GM19099 (cell line): Measurements from ENCODE around the gene TMEM205.

ENCODE experiments used
- POLR2A ChIP-seq: IDR thresholded peaks from 3 replicates; pipeline ENCODE4 v1.6.1; 2011; ENCODE audit warnings: low read depth; ENCODE audit not compliant: insufficient read length; ENCODE audit errors: extremely low read depth

Gene TMEM205

DNA sequence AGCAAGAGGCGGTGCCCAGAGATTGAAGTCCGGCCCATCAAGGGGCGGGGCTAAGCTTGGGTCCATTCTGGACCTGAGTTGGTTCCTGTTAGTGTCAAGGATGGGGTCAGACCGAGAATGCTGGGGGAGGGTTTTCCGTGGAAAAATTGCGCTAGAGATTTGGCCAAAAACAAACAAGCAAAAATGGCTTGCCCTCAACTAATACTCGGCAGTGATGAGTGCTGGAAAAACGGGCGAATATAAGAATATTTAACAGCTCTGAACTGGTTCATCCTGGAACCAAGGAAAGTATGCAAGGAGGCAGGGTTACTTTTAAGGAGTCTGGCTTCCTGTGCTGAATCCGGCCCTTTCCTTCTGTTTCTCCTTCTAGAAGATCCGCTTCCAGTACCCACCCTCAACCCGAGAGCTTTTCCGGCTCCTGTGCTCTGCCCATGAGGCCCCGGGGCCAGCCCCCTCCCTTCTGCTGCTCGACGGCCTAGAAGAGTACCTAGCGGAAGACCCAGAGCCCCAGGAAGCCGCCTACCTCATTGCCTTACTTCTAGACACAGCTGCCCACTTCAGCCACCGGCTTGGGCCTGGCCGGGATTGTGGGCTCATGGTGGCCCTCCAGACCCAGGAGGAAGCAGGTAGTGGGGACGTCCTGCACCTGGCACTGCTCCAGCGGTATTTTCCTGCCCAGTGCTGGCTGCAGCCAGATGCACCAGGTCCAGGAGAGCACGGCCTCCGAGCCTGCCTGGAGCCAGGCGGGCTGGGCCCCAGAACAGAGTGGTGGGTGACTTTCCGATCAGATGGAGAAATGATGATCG, 29.3 kb upstream of the TMEM205 start:
- peak; percentile 63 for TF ChIP-seq POLR2A

DNA sequence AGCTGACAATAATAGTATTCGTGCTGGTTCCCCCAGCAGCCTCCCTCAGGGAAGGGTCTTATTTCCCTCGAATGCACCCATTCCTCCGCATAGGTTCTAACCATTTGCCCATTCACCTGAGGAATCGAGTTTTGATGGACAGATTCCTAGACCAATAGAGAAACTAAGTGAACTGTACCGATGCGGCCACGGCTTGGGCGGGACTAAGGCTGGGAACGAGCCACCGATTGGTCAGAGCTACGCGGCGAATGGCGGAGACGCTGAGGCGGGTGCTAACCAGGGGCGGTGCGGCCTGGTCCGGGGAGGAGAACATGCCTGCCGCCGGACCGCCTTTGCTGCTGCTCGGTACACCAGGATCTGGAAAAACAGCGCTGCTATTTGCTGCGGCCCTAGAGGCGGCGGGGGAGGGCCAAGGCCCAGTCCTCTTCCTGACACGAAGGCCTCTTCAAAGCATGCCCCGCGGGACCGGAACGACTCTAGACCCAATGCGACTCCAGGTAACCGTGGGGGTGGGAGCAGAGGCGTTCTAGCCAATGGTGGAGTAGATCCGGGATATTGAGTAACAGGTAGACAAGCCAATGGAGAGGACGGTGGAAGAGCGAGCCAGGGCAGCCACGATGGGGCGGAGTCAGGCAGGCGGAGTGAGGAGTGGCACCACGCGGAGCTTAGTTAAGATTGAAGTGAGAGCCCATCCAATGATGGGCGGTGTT, 28.5 kb upstream of the TMEM205 start, which contains the start of gene SWSAP1:
Gene SWSAP1 (plus strand): TSS at position 234 of the 710 bp plus-strand sequence. CDS start 15 bp downstream, at position 249.
- TF ChIP-seq POLR2A, result peak; percentile 84

DNA sequence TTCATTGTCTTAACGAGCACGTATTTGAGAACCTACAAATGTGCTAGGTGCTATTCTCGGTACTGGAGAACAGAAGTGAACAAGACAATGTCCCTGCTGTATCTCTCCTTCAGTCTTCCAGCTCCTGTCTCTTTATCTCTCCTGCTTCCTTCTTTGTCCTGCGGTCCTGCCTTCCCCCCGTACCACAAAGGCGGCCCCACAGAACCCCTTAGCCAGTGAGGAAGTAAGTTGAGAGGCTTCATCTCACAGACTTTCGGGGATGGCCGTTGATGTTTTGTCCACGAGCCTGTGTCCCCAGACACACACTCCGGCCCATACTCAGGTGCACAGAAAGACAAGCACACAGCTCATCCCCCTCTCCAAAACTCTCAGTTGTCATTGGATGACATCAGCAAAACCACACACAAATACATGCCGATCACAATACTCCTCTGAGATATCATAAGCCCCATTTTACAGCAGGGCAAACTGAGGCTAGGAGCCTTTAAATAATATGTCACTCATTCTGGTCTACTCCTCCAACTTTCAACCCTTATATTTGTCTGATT, 27.9 kb upstream of the TMEM205 start:
- TF ChIP-seq POLR2A, result no peak

DNA sequence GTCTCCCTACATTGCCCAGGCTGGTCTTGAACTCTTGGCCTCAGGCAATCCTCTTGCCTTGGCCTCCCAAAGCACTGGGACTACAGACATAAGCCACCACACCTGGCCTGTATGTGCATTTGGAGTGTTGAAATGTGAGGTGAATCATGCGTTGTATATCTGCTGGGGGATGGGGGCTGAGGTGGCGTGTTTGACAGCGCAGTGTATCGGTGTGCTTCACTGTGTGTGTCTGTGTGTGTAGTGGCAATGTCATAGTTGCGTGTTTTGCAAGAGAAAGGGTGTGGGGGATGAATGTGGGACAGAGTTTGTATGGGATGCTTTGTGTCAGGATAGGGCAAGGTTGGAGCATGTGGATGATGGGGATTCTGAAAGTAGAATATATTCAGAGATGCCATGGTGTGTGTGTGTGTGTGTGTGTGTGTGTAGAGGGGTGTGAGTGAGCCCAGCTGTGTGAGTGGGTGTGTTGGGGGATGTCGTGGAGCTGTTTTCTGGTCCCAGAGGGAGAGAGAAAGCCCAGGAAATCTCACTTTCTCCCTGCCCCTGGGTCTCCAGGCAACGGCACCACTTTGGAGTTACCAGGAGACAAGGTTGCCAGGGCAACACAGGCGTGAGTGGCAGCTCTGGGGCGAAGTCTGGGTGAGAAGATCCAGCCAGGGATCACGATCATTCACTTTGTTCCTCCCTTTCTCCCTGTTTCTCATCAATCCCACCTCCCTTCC, 27.3 kb upstream of the TMEM205 start:
- TF ChIP-seq POLR2A, result no peak

DNA sequence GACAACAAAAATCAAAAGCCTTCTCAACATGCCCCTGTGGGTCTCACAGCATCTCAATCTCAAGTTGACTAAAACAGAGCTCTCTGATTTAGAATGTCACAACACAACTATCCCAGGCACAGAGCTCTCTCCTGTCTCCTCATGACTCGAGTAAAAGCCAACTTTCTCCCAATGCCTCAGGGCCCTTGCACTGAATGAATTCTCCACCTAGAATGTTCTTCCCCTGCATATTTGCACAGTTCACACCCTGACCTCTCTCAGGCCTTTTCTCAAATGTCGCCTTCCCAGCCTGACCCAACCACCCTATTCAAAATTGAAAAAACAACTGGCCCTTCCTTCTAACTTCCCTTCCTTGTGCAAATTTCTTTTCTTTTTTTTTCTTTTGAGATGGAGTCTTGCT, 24.7 kb upstream of the TMEM205 start:
- TF ChIP-seq POLR2A, result no peak

DNA sequence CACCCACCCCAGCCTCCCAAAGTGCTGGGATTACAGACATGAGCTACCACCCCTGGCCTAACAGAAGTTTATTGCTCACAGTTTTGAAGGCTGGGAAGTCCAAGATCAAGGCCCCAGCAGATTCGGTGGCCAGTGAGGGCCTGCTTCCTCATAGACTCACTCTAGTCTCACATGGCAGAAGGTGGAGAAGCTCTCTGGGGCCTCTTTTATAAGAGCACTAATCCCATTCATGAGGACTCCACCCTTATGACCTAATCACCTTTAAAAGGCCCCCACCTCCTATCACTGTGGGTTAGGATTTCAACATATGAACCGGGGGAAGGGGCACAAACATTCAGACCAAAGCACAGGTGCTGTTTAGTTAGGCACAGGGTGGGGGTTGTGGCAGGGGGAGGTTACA, 21.5 kb upstream of the TMEM205 start:
- TF ChIP-seq POLR2A, result no peak

DNA sequence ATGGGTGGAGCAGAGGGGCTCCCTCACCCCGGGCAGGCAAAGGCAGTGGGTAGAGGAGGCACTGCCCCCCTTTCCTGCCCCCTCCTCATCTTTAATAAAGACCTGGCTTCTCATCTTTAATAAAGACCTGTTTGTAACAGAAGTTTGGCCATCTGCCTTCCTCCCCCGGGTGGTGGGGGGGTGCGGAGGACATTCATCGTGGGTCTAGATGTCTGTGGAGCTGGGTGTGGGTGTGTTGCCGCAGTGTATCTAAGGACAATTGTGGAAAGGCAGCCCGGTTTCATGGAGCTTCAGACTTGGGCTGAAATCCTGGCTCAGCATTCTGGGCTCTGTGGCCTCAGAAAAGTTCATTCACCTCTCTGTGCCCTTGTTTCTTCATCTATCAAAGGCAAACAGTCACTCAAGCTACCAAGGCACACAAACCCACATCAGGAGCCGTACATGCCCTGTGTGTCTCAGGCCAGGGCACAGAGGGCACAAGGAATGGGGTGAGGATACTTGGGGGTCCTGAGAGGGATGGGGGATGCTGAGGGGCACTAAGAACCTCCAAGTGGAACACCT, 19.6 kb upstream of the TMEM205 start:
- TF ChIP-seq POLR2A, result no peak

DNA sequence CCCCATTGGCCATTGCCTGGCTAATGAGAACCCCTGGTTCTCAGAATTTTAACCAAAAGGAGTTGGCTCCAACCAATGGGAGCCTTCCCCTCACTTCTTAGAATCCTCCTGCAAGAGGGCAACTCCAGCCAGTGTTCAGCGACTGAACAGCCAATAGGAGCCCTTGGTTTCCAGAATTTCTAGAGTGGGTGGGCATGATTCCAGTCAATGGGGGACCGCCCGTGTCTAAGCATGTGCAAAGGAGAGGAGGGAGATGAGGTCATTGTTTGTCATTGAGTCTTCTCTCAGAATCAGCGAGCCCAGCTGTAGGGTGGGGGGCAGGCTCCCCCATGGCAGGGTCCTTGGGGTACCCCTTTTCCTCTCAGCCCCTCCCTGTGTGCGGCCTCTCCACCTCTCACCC, 18.9 kb upstream of the TMEM205 start:
- TF ChIP-seq POLR2A, result no peak

DNA sequence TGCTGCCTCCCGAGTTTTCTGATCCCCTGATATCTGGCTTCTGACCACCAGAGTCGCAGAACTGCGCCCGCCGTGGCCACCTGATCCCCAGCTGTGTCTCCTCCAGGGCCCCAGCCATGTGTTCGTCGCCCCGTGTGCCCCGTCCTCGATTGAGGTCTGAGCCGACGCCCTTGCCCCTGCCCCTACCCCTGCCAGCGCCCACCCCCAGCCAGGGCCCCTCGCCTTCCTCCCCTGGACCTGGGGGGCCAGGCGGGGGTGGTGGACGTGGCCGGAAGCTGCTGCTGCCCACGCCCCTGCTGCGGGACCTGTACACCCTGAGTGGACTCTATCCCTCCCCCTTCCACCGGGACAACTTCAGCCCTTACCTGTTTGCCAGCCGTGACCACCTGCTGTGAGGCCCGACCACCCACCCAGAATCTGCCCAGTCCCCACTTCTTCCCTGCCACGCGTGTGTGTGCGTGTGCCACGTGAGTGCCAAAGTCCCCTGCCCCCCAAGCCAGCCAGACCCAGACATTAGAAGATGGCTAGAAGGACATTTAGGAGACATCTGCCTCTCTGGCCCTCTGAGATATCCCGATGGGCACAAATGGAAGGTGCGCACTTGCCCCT, 18.3 kb upstream of the TMEM205 start:
- no peak for TF ChIP-seq POLR2A

DNA sequence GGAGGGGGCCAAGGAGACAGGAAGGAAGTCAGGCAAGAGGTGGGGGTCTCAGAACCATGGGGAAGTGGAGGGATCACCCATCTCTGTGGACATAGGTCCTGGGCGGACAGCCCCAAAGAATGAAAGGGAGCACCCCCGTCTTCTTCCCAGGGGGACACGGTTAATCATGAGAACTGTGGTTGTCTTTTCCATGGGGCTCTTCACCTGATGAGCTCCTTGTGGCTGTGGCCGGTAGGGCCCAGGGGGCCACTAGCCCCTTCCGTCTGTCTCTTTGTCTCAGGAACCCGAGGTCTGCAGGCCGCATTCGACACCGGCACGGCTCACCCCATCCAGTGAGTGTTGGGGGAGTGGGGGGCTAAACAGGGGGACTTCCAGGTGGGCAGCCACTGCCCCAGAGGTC, 17.8 kb upstream of the TMEM205 start:
- TF ChIP-seq POLR2A, result no peak

DNA sequence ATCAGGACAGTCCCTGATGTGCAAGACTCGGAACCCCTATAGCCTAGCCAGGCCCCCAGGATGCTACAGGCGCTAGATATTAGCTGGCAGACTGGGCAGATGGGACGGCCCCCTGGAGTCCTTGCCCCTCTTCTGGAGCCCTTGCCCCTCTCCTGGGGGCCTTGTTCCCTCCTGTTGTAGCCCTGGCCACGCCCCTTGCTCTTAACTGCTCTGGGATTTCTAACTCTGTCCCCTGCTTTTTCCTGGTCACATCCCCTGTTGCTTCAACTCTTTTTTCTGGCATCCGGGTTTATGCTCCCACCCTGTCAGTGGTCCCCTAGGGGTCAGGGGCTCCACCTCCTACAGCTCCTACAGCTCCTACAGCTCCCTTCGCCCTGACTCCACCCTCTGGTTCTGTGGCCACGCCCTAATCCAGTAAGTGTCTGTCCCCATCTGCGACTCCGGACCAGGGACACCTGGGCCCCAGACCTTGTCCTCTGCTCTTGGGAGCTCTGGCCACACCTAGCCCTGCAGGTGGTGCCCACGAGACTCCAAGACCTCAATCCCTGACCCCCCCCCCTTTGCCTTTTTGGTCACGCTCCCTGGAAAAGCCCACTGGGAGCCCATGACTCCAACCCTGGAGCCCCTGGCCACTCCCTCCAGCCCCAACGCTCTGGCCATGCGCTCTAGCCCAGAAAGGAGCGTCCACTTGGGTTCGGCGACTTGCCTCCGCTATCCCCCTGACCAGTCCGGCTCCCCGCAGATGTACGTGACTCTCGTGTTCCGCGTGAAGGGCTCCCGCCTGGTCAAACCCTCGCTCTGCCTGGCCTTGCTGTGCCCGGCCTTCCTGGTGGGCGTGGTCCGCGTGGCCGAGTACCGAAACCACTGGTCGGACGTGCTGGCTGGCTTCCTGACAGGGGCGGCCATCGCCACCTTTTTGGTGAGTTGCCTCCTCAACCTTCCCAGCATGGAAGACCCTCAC, 16.0 kb upstream of the TMEM205 start:
- TF ChIP-seq POLR2A, result no peak

DNA sequence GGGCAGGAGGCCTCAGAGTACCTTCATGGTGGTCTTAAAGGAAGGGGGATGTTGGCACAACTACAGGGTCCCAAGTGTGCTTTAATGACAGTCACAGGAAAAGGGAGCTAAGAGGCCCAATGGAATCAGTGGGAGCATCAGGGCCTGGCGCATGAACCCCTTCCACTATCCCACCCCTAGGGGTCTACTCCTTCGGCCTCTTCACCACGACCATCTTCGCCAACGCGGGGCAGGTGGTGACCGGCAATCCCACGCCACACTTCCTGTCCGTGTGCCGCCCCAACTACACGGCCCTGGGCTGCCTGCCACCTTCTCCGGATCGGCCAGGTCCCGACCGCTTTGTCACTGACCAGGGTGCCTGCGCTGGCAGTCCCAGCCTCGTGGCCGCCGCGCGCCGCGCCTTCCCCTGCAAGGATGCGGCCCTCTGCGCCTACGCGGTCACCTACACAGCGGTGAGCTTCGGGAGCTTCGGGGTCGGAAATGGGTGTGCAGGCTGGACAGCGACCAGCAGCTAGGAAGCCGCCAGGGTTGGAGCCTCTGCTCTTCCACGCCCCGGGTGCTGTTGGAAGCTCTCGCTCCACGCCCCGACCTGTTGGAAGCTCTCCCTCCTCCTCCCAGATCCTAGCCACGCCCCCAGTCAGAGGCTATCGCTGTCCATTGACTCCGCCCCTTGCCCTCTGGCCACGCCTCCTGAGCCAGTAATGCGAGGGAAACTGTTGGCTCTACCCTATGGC, 15.1 kb upstream of the TMEM205 start:
- no peak for TF ChIP-seq POLR2A

DNA sequence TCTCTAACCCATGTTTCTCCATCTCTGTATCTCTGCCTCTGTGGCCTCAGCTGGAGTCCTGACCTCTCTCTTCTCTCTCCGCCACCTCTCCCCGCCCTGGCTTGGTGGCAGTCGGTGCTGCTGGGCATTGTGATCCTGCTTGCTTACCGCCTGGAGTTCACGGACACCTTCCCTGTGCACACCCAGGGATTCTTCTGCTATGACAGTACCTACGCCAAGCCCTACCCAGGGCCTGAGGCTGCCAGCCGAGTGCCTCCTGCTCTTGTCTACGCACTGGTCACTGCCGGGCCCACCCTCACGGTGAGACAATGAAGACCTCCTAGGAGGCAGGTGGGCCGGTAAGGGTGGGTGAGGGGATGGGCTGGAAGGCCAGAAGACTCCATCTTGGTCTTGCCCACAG, 13.4 kb upstream of the TMEM205 start:
- TF ChIP-seq POLR2A, result no peak
